Adrenal gland (tissue), 5 donors: Measurements from ENCODE around the gene PAXIP1.
"Not testable (repeated sequence)": the region's sequence is repeated elsewhere in the genome, so short reads cannot be mapped to it uniquely, and the experiment has no call there.

ENCODE experiments used
- POLR2A ChIP-seq, 2 donors: fragments of 450-650 bp; IDR thresholded peaks; one replicate each; pipeline ENCODE4 v1.6.1; 2017; ENCODE audit warnings: antibody characterized with exemption in 2 of 2, mild to moderate bottlenecking in 2 of 2, moderate library complexity in 1 of 2
- TF ChIP-seq, protein P1 (sequence below), 6 experiments: fragments of 450-650 bp in 4 of 6; fragments of 200-600 bp in 2 of 6; sonication (generic) in 1 of 6; IDR thresholded peaks; 1 replicate in 5 of 6; 2 replicates in 1 of 6; pipeline versions ENCODE4 v1.5.1 to v1.8.0; 2016 to 2021; ENCODE audit warnings: antibody characterized with exemption in 6 of 6, mild to moderate bottlenecking in 2 of 6, moderate library complexity in 1 of 6
- donor health status: DM: no; HTN: no; CAD: no.

DNA sequence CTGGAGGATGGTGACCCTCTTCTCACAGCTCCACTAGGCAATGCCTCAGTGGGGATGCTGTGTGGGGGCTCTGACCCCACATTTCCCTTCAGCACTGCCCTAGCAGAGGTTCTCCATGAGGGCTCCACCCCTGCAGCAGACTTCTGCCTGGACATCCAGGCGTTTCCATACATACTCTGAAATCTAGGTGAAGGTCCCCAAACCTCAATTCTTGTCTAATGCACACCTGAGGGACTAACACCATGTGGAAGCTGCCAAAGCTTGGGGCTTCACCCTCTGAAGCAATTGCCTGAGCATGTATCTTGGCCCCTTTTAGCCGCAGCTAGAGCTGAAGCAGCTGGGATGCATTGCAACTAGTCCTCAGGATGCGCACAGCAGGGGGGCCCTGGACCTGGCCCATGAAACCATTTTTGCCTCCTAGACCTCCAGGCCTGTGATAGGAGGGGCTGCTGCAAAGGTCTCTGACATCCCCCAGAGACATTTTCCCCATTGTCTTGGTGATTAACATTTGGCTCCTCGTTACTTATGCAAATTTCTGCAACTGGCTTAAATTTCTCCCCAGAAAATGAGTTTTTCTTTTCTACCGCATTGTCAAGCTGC, 68.5 kb downstream of the PAXIP1 start:
- TF ChIP-seq, protein P1, sequence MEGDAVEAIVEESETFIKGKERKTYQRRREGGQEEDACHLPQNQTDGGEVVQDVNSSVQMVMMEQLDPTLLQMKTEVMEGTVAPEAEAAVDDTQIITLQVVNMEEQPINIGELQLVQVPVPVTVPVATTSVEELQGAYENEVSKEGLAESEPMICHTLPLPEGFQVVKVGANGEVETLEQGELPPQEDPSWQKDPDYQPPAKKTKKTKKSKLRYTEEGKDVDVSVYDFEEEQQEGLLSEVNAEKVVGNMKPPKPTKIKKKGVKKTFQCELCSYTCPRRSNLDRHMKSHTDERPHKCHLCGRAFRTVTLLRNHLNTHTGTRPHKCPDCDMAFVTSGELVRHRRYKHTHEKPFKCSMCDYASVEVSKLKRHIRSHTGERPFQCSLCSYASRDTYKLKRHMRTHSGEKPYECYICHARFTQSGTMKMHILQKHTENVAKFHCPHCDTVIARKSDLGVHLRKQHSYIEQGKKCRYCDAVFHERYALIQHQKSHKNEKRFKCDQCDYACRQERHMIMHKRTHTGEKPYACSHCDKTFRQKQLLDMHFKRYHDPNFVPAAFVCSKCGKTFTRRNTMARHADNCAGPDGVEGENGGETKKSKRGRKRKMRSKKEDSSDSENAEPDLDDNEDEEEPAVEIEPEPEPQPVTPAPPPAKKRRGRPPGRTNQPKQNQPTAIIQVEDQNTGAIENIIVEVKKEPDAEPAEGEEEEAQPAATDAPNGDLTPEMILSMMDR (IDR thresholded peaks at IDR 0.05): not testable (repeated sequence)
- TF ChIP-seq POLR2A (IDR thresholded peaks at IDR 0.05): not testable (repeated sequence)
